Mesendoderm (in vitro differentiated cells): ENCODE measurements around the gene KRTCAP2.

Source experiments
- DNase-seq: peaks from one replicate; pipeline ENCODE4 v3.0.0; 2013
- H2AK5ac ChIP-seq: 2 replicates; pipeline ENCODE4 v1.6.1; 2013; ENCODE audit warnings: low read length, inconsistent platforms
- H2BK120ac ChIP-seq: 2 replicates; pipeline ENCODE4 v1.6.1; 2013; ENCODE audit warnings: low read depth, mild to moderate bottlenecking, low read length, moderate library complexity, mixed read lengths
- H2BK15ac ChIP-seq: replicated peaks from 2 replicates; pipeline ENCODE4 v1.6.1; 2013; ENCODE audit warnings: low read depth, mild to moderate bottlenecking, moderate library complexity
- H2BK5ac ChIP-seq: 2 replicates; pipeline ENCODE4 v1.6.1; 2013; ENCODE audit warnings: low read length, inconsistent platforms
- H3K18ac ChIP-seq: 2 replicates; pipeline ENCODE4 v1.6.1; 2013; ENCODE audit warnings: mild to moderate bottlenecking, low read length, mixed read lengths
- H3K23ac ChIP-seq: one replicate; pipeline ENCODE4 v1.6.1; 2013; ENCODE audit warnings: low read length
- H3K27ac ChIP-seq: 2 replicates; pipeline ENCODE4 v1.5.1; 2013; ENCODE audit warnings: low read depth, mild to moderate bottlenecking, inconsistent platforms, low read length, moderate library complexity
- H3K27me3 ChIP-seq: 2 replicates; pipeline ENCODE4 v1.6.1; 2013; ENCODE audit warnings: low read length, control low read depth, mild to moderate bottlenecking, inconsistent platforms; ENCODE audit not compliant: insufficient read depth, poor library complexity
- H3K36me3 ChIP-seq: 2 replicates; pipeline ENCODE4 v1.6.1; 2013; ENCODE audit warnings: low read length, inconsistent platforms; ENCODE audit not compliant: control insufficient read depth, insufficient read depth
- H3K4ac ChIP-seq: one replicate; pipeline ENCODE4 v1.6.1; 2013; ENCODE audit warnings: low read depth, mild to moderate bottlenecking, low read length, moderate library complexity
- H3K4me1 ChIP-seq: 2 replicates; pipeline ENCODE4 v1.6.1; 2013; ENCODE audit warnings: low read depth, low read length, inconsistent platforms; ENCODE audit not compliant: control insufficient read depth
- H3K4me2 ChIP-seq: 2 replicates; pipeline ENCODE4 v1.6.1; 2013; ENCODE audit warnings: low read length
- H3K4me3 ChIP-seq: 2 replicates; pipeline ENCODE4 v1.5.1; 2013; ENCODE audit warnings: mild to moderate bottlenecking, low read length
- H3K56ac ChIP-seq: one replicate; pipeline ENCODE4 v1.6.1; 2013; ENCODE audit warnings: low read length
- H3K79me1 ChIP-seq: 2 replicates; pipeline ENCODE4 v1.6.1; 2013; ENCODE audit warnings: low read length, inconsistent platforms
- H3K79me2 ChIP-seq: 2 replicates; pipeline ENCODE4 v1.6.1; 2013; ENCODE audit warnings: mild to moderate bottlenecking, low read length; ENCODE audit not compliant: control insufficient read depth, insufficient read depth
- H3K9ac ChIP-seq: 2 replicates; pipeline ENCODE4 v1.6.1; 2013; ENCODE audit warnings: low read length, inconsistent platforms
- H4K5ac ChIP-seq: one replicate; pipeline ENCODE4 v1.6.1; 2013; ENCODE audit warnings: low read length
- H4K8ac ChIP-seq: one replicate; pipeline ENCODE4 v1.6.1; 2013; ENCODE audit warnings: low read depth, mild to moderate bottlenecking, control low read depth, low read length, moderate library complexity
- WGBS: extraction: QIAGEN DNeasy Blood & Tissue Kit; methylation state at CpG from one replicate; pipeline ENCODE4 v1.1.7; 2013; ENCODE audit warnings: low lambda C conversion rate, missing lambda C conversion rate; ENCODE audit not compliant: insufficient coverage; ENCODE audit errors: extremely low coverage; 5-methylcytosine and 5-hydroxymethylcytosine counted together

Gene KRTCAP2

DNA sequence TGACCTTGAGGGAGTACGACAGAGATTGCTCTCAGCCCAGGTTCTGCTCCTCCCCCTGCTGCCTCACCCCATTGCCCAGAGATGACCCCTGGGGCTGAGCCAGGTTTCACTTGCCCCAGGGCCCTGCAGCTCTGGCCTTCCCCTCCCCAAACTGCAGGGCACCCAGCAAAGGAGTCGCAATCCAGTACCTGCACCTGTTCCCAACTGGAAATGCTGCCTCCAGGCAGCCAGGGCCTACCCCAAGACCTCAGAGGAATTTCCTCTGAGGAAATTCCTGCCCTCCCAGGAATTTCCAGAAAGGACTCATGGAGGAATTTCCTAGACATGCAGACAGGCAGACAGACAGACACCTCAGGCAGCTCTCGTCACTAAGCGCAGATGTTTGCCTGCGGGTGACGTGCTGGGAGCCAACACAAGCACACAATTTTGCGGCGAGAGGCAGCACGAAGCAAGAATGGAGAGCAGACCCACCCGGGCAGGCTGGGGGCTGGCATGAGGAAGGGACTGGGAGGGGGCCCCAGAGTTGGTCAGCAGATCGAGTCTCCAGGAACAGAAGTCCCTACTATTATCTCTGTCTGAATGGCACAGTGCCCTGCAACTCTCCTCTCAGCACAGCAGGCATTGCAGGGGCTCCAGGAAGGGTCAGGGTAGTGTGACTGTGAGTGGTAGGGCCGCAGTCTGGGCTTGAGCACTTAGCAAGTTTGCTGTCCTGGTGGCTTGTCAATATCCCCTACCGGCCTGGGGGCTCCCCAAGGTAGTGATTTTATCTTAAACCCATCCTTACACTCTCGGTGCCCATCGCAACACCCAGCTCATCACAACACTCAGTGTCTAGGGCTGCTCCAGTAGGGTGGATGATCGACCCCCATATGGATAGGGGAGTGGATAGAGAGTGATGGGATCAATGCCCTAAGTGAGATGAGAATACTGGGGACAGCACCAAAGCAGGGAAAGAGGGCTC lies 48.3 kb downstream of the KRTCAP2 start:
- Histone ChIP-seq H3K4me1 (peaks cover 13% of the 10 kb centered on the region), H3K27ac (no peak overlapping the region), H3K9ac (no peak overlapping the region), H3K4me2 (no peak overlapping the region), H3K79me2 (no peaks in the 10 kb centered on the region), H3K4ac (no peak overlapping the region), H3K27me3 (peaks cover 14% of the 10 kb centered on the region), H2BK15ac (no peak overlapping the region), H4K8ac (no peak overlapping the region), H2BK120ac (no peak overlapping the region), H3K23ac (no peak overlapping the region), H3K79me1 (peaks cover 1% of the 10 kb centered on the region), H2AK5ac (no peak overlapping the region), H3K36me3 (no peaks in the 10 kb centered on the region), H3K18ac (no peak overlapping the region), H3K56ac (no peak overlapping the region), H3K4me3 (no peak overlapping the region), H4K5ac (no peak overlapping the region), H2BK5ac (no peak overlapping the region)
- WGBS: no CpG with 5 or more reads among the region's 16 CpGs
- DNase-seq: peak; percentile 88

DNA sequence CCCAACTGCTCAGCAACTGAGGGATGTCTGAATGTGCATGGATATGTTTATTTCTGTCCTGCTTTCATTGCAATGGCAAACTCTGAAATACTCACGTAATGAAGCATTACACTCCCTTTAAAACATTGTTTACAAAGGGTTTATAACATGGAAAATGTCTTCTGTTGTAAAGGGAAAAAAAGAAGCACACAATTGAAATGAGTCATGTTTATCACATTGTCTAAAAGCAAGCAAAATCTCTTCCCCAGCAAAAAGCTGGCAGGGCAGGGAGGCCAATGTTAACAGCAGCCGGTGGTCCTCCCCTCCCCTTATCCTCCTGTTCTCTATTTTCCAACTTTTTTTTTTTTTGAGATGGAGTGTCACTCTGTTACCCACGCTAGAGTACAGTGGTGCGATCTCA lies 49.3 kb downstream of the KRTCAP2 start:
- Histone ChIP-seq H3K36me3 (no peaks in the 10 kb centered on the region), H4K5ac (no peak overlapping the region), H3K27me3 (peaks cover 14% of the 10 kb centered on the region), H2AK5ac (no peak overlapping the region), H3K79me1 (peaks cover 1% of the 10 kb centered on the region), H3K56ac (no peak overlapping the region), H3K4me1 (peaks cover 6% of the 10 kb centered on the region), H2BK120ac (no peak overlapping the region), H3K23ac (no peak overlapping the region), H3K4me2 (no peak overlapping the region), H3K79me2 (no peaks in the 10 kb centered on the region), H2BK5ac (no peak overlapping the region), H3K9ac (no peak overlapping the region), H3K4me3 (no peak overlapping the region), H3K4ac (no peak overlapping the region), H3K18ac (no peak overlapping the region), H3K27ac (no peak overlapping the region), H2BK15ac (no peak overlapping the region), H4K8ac (no peak overlapping the region)
- no CpG with 5 or more reads among the region's 4 CpGs for whole genome bisulfite sequencing
- no peak for DNase-seq

DNA sequence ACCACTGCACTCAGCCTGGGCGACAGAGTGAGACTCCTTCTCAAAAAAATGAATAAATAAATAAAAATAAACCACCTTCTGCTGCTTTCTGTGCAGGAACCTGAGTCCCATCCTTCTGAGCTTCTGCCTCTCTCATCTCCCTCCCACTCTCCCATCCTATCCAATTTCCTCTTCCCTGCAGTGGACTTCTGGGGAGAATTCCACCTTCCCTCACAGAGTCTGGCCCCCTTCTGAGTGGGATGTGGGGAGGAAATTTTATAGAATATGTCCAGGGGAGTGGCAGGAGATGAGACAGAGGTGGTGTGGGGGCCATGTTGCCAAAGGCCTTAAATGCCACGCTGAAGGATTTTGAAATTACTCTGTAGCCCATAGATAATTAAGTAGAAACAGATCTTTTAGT lies 50.8 kb downstream of the KRTCAP2 start:
- Histone ChIP-seq H3K23ac (no peak overlapping the region), H4K8ac (no peak overlapping the region), H3K27ac (no peak overlapping the region), H3K36me3 (no peaks in the 10 kb centered on the region), H3K79me2 (no peaks in the 10 kb centered on the region), H3K18ac (no peak overlapping the region), H2BK15ac (no peak overlapping the region), H3K4me1 (peaks cover 2% of the 10 kb centered on the region), H3K4me2 (no peak overlapping the region), H3K9ac (no peak overlapping the region), H3K56ac (no peak overlapping the region), H3K27me3 (peaks cover 14% of the 10 kb centered on the region), H2BK120ac (no peak overlapping the region), H3K4ac (no peak overlapping the region), H3K79me1 (no peaks in the 10 kb centered on the region), H2AK5ac (no peak overlapping the region), H4K5ac (no peak overlapping the region), H3K4me3 (no peak overlapping the region), H2BK5ac (no peak overlapping the region)
- no CpG with 5 or more reads among the region's 2 CpGs for WGBS
- no peak for DNase-seq

DNA sequence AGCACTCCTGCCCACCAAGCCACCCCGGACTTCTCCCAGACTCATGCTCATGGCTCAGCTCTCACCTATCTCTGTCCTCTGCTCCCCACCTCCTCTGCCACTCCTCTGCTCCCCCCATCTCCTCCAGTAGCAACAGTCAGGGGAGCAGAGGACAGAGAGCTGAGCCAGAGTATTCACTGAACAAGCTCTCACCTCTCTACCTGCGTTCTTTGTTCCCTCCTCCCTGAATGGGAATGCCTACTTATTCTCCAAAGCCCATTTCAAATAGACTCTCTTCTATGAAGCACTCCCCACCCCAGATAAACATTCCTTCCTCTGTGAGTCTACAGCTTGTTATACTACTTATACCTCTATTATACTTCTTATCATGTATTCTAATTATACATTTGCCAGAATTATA lies 51.9 kb downstream of the KRTCAP2 start:
- H4K8ac ChIP-seq: no peak overlapping the region
- H3K18ac ChIP-seq: no peak overlapping the region
- H2BK15ac ChIP-seq: no peak overlapping the region
- no peaks in the 10 kb centered on the region for H3K79me2 ChIP-seq
- no peak overlapping the region for H3K23ac ChIP-seq
- DNase-seq: no peak
- no peak overlapping the region for H3K27ac ChIP-seq
- H3K4ac ChIP-seq: no peak overlapping the region
- no CpG with 5 or more reads among the region's 2 CpGs for WGBS
- no peak overlapping the region for H3K9ac ChIP-seq
- H3K27me3 ChIP-seq: peaks cover 9% of the 10 kb centered on the region
- no peaks in the 10 kb centered on the region for H3K4me1 ChIP-seq
- no peaks in the 10 kb centered on the region for H3K36me3 ChIP-seq
- H3K56ac ChIP-seq: no peak overlapping the region
- no peak overlapping the region for H3K4me3 ChIP-seq
- no peaks in the 10 kb centered on the region for H3K79me1 ChIP-seq
- no peak overlapping the region for H2AK5ac ChIP-seq
- no peak overlapping the region for H4K5ac ChIP-seq
- no peak overlapping the region for H2BK5ac ChIP-seq
- no peak overlapping the region for H3K4me2 ChIP-seq
- H2BK120ac ChIP-seq: no peak overlapping the region

DNA sequence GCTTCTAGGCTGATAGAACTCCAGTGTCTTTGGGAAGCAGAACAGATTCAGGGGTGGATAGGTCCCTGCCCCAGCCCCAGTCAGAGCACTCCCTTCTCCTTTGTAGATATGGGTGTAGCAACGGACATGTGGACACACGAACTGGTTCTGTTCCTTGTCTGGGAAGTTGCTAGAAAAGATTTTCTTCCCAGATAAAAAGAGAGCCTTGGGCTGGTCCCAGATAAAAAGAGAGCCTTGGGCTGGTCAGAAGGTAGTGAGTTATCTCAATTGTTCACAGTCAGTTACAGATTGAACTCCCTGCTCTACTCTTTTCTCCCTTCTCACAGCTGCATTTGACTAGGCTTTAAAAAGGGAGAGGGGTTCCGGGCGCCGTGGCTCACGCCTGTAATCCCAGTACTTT lies 52.9 kb downstream of the KRTCAP2 start:
- no peak overlapping the region for H2BK120ac ChIP-seq
- H3K9ac ChIP-seq: no peak overlapping the region
- no peaks in the 10 kb centered on the region for H3K79me1 ChIP-seq
- no peak overlapping the region for H3K4ac ChIP-seq
- no peak overlapping the region for H3K4me3 ChIP-seq
- H3K27me3 ChIP-seq: peaks cover 1% of the 10 kb centered on the region
- no peak overlapping the region for H3K56ac ChIP-seq
- H4K5ac ChIP-seq: no peak overlapping the region
- H3K27ac ChIP-seq: no peak overlapping the region
- WGBS: no CpG with 5 or more reads among the region's 6 CpGs
- H2BK15ac ChIP-seq: no peak overlapping the region
- no peaks in the 10 kb centered on the region for H3K4me1 ChIP-seq
- H2AK5ac ChIP-seq: no peak overlapping the region
- no peak overlapping the region for H3K4me2 ChIP-seq
- no peak overlapping the region for H3K18ac ChIP-seq
- no peaks in the 10 kb centered on the region for H3K36me3 ChIP-seq
- no peak overlapping the region for H4K8ac ChIP-seq
- no peak overlapping the region for H2BK5ac ChIP-seq
- no peaks in the 10 kb centered on the region for H3K79me2 ChIP-seq
- H3K23ac ChIP-seq: no peak overlapping the region
- DNase-seq: no peak
